GM19351 (cell line): ENCODE results near the gene KRTAP5-7.
"Not testable (repeated sequence)": the region's sequence is repeated elsewhere in the genome, so short reads cannot be mapped to it uniquely, and the experiment has no call there.

ENCODE experiments used
- ATAC-seq: cut with Tn5 transposase; IDR thresholded peaks from one replicate; pipeline ENCODE4 v1.9.1; 2021; ENCODE audit warnings: mild to moderate bottlenecking, moderate library complexity; ENCODE audit not compliant: unreplicated experiment

The KRTAP5-7 gene, protein sequence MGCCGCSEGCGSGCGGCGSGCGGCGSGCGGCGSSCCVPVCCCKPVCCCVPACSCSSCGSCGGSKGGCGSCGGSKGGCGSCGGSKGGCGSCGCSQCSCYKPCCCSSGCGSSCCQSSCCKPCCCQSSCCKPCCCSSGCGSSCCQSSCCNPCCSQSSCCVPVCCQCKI

GRCh38 chr11:71526796-71527575, at the start of gene KRTAP5-7:
Gene KRTAP5-7 (plus strand): TSS chr11:71527267. CDS start chr11:71527301, 34 bp downstream.
- not testable (repeated sequence) for ATAC-seq

GRCh38 chr11:71477641-71478527, 49.2 kb upstream of the KRTAP5-7 start:
- ATAC-seq = no peak

DNA sequence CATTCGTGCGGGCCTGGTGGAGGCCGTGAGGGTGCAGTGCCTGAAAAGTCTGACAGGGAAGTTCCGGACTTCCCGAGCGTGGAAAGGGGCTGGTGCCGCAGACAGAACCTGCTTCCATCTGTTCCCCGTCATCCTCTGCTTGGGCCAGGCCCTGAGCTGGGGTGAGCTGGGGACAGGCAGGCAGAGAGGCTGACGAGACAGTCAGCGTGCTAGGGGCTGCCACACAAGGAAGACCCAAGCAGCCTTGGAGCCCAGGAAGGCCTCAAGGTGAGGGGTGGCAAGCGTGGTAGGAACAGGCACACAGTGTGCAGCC, 48.6 kb upstream of the KRTAP5-7 start:
- no peak for ATAC-seq

GRCh38 chr11:71481101-71481960, 45.7 kb upstream of the KRTAP5-7 start:
- no peak for ATAC-seq

- no peak for ATAC-seq
Observed at GRCh38 chr11:71482216-71482615, 44.9 kb upstream of the KRTAP5-7 start.

- ATAC-seq = no peak
Observed at GRCh38 chr11:71482746-71483364, 44.2 kb upstream of the KRTAP5-7 start.

DNA sequence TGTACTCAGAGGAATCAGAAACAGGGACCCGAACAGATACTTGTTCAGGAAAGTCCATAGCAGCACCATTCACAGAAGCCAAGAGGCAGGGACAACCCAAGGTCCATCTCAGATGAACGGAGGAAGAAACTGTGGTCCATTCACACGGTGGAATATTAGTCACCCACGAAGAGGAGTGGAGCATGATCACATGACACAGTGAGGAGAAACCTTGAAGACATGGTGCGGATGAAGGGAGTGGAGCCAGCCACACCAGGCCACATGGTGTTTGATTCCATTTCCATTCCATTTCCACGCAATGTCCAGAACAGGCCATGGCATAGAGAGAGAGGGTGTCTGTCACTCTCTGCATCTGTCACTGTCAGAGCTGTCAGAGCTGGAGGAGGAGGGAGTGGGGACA, 43.4 kb upstream of the KRTAP5-7 start:
- ATAC-seq = no peak

DNA sequence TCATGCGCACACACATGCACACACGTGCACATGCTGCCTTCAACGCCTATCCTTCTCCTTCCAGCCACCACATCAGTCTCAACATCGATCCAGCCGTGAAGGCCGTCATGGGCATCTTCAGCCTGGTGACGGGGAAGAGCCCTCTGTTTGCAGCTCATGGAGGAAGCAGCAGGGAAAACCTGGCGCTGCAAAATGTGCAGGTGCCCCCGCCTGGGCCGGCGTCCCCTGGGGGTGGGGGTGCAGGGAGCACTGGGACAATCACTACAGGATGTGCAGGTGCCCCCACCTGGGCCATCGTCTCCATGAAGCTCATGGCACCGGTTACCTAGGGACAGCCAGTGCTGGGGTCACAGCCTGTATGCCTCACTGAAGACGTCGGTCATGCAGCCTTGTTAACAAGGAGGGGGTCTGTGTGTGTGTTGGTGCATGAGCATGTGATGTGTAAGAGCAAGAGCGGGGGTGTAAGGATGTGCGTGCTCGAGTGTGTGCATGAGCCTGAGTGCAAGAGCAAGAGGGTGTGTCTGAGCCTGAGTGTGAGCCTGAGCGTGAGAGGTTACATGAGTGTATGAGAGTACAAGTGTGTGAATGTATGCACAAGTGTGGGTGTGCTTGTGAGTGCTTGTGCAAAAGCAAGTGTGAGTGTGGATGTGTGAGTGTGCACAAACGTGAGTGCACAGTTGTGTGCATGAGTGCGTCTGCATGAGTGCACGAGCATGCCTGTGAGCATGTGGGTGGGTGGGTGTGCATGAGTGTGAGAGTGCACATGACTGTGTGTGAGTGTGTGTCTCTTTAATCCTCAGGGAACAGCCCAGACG, 42.6 kb upstream of the KRTAP5-7 start:
- ATAC-seq = no peak

DNA sequence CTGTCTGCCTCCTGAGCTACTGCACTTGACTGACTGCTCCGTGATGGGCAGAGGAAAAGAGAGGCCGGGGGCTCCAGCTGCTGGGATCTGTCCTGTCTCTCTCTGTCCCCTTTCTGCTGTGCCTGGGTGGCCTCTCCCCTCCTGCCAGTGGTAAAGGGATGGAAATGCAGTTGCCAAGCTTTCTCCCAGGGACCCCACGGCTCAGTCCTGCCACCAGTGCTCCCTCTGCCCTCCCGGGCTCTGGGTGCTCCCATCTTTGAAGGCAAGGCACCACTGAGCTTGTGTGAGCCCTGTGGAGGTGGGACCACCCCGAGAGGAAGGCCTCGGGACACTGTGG, 42.0 kb upstream of the KRTAP5-7 start:
- ATAC-seq = no peak

GRCh38 chr11:71485466-71485865, 41.6 kb upstream of the KRTAP5-7 start:
- no peak for ATAC-seq

- ATAC-seq = no peak
Observed at GRCh38 chr11:71486320-71486719, 40.7 kb upstream of the KRTAP5-7 start.

DNA sequence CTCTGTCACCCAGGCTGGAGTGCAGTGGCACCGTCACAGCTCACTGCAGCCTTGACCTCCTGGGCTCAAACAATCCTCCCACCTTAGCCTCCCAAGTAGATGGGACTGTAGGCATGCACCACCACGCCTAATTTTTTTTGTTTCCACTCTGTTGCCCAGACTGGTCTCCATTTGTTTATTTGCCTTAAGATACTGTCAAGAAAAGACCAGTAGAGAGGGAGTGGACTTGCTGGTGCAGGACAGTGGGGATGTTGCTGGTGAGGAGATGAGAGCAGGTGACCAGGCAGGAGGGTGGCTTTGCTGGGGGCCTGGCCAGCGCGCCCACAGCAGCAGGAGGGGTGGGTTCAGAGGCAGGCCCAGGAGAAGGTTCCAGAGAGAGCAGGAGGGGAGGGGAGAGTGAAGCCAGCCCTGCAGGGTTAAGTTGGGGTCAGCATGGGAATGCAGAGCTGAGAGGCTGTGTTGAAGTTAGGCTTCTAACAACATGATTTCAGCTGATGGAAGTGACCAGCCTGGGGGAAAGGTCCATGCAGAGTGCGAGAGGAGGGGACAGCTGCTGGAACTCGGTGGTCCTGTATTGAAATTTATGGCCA, 38.3 kb upstream of the KRTAP5-7 start:
- no peak for ATAC-seq

- no peak for ATAC-seq
Observed at GRCh38 chr11:71489311-71490043, 37.6 kb upstream of the KRTAP5-7 start.

- no peak for ATAC-seq
Observed at GRCh38 chr11:71490044-71490730, 36.9 kb upstream of the KRTAP5-7 start.

GRCh38 chr11:71490731-71491390, 36.2 kb upstream of the KRTAP5-7 start:
- no peak for ATAC-seq

GRCh38 chr11:71491531-71491930, 35.5 kb upstream of the KRTAP5-7 start:
- ATAC-seq = no peak

DNA sequence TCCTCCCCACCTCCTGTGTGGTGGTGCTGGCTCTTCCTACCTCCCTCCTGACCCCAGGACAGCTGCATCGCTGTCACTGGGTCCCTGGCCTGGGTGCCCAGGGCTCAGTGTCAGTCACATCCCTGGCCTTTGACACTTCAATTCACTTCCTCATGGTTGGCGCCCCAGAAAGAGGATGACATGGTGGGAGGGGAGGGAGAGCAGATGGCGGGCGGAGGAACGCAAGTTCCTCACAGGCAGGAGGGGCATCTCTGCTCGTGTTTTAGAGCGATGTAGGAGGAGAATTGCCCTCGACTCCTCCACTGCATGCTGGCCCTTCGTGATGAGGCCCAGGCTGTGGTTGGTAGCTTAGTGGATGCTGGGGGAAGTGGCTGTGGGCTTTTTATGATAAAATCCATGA, 35.1 kb upstream of the KRTAP5-7 start:
- no peak for ATAC-seq
